GM23338 (cell line): ENCODE data around the gene P2RY6.

Experiments used
- CREB1 ChIP-seq: fragments of 250-450 bp; sonication (Bioruptor Pico); IDR thresholded peaks from 2 replicates; pipeline ENCODE4 v1.5.0; 2020; ENCODE audit warnings: low read depth, mild to moderate bottlenecking, moderate library complexity
- ETS1 ChIP-seq: IDR thresholded peaks from 2 replicates; pipeline ENCODE4 v1.6.1; 2016; ENCODE audit warnings: antibody characterized with exemption
- EZH2 ChIP-seq: fragments of 200-600 bp; sonication (generic); IDR thresholded peaks from one replicate; pipeline ENCODE4 v1.8.0; 2017; ENCODE audit warnings: antibody characterized with exemption, mild to moderate bottlenecking, low read depth; ENCODE audit not compliant: unreplicated experiment
- EZH2phosphoT487 ChIP-seq: fragments of 200-600 bp; sonication (generic); IDR thresholded peaks from one replicate; pipeline ENCODE4 v1.8.1; 2018; ENCODE audit warnings: antibody characterized with exemption; ENCODE audit not compliant: unreplicated experiment
- JUNB ChIP-seq: IDR thresholded peaks from one replicate; pipeline ENCODE4 v1.6.1; 2016; ENCODE audit warnings: antibody characterized with exemption; ENCODE audit not compliant: unreplicated experiment
- NANOG ChIP-seq: IDR thresholded peaks from 2 replicates; pipeline ENCODE4 v1.6.1; 2016; ENCODE audit warnings: antibody characterized with exemption, borderline replicate concordance
- POLR2AphosphoS5 ChIP-seq: IDR thresholded peaks from 2 replicates; pipeline ENCODE4 v1.6.1; 2016; ENCODE audit warnings: antibody characterized with exemption, low read depth
- STAT1 ChIP-seq: IDR thresholded peaks from one replicate; pipeline ENCODE4 v1.6.1; 2016; ENCODE audit warnings: antibody characterized with exemption; ENCODE audit not compliant: unreplicated experiment
- ZNF331 ChIP-seq: fragments of 250-450 bp; sonication (Bioruptor Pico); IDR thresholded peaks from 2 replicates; pipeline ENCODE4 v1.5.0; 2020; ENCODE audit warnings: low read depth, mild to moderate bottlenecking, moderate library complexity
- TF ChIP-seq, protein P1 (sequence below), 2 experiments: fragments of 200-600 bp in 1 of 2; sonication (generic) in 1 of 2; conservative IDR thresholded peaks; 2 replicates each; pipeline versions ENCODE4 v1.5.1 to v1.6.1; 2016 to 2017; ENCODE audit warnings: antibody characterized with exemption in 2 of 2, low read depth in 2 of 2, mild to moderate bottlenecking in 2 of 2, moderate library complexity in 1 of 2
- TF ChIP-seq, protein P2 (sequence below): IDR thresholded peaks from one replicate; pipeline ENCODE4 v1.6.1; 2018; ENCODE audit warnings: antibody characterized with exemption; ENCODE audit not compliant: unreplicated experiment

- TF ChIP-seq, protein P1, sequence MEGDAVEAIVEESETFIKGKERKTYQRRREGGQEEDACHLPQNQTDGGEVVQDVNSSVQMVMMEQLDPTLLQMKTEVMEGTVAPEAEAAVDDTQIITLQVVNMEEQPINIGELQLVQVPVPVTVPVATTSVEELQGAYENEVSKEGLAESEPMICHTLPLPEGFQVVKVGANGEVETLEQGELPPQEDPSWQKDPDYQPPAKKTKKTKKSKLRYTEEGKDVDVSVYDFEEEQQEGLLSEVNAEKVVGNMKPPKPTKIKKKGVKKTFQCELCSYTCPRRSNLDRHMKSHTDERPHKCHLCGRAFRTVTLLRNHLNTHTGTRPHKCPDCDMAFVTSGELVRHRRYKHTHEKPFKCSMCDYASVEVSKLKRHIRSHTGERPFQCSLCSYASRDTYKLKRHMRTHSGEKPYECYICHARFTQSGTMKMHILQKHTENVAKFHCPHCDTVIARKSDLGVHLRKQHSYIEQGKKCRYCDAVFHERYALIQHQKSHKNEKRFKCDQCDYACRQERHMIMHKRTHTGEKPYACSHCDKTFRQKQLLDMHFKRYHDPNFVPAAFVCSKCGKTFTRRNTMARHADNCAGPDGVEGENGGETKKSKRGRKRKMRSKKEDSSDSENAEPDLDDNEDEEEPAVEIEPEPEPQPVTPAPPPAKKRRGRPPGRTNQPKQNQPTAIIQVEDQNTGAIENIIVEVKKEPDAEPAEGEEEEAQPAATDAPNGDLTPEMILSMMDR (conservative IDR thresholded peaks at IDR 0.05; ENCODE audit: low read depth in 2 of 2), result no peak
- TF ChIP-seq EZH2 (no peak), CREB1 (no peak), POLR2AphosphoS5 (no peak), NANOG (no peak), EZH2phosphoT487 (no peak), JUNB (no peak), ETS1 (no peak), STAT1 (no peak), ZNF331 (CRISPR knock-in tag) (no peak)
- TF ChIP-seq, protein P2, sequence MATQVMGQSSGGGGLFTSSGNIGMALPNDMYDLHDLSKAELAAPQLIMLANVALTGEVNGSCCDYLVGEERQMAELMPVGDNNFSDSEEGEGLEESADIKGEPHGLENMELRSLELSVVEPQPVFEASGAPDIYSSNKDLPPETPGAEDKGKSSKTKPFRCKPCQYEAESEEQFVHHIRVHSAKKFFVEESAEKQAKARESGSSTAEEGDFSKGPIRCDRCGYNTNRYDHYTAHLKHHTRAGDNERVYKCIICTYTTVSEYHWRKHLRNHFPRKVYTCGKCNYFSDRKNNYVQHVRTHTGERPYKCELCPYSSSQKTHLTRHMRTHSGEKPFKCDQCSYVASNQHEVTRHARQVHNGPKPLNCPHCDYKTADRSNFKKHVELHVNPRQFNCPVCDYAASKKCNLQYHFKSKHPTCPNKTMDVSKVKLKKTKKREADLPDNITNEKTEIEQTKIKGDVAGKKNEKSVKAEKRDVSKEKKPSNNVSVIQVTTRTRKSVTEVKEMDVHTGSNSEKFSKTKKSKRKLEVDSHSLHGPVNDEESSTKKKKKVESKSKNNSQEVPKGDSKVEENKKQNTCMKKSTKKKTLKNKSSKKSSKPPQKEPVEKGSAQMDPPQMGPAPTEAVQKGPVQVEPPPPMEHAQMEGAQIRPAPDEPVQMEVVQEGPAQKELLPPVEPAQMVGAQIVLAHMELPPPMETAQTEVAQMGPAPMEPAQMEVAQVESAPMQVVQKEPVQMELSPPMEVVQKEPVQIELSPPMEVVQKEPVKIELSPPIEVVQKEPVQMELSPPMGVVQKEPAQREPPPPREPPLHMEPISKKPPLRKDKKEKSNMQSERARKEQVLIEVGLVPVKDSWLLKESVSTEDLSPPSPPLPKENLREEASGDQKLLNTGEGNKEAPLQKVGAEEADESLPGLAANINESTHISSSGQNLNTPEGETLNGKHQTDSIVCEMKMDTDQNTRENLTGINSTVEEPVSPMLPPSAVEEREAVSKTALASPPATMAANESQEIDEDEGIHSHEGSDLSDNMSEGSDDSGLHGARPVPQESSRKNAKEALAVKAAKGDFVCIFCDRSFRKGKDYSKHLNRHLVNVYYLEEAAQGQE, result no peak
These were observed 12.0 kb upstream of the P2RY6 start for GRCh38 chr11:73260127-73260457.
